Stimulated activated memory B cell treated with anti-CD40 and anti-IgM and Interleukin-4, amounts not matched to agents 10 μg/mL and 1 μg/mL and 100 μg/mL, for 72 hours (primary cell): ENCODE data around the gene RAPGEF2.

Source experiments
- ATAC-seq: fragments of 150-1000 bp; cut with Tn5 transposase; 2 replicates; pipeline ENCODE4 v1.10.0; 2021
- H3K27ac Mint-ChIP-seq: one replicate; pipeline ENCODE4 v1.8.0; 2022; ENCODE audit warnings: mild to moderate bottlenecking, mixed read lengths
- H3K27me3 Mint-ChIP-seq: one replicate; pipeline ENCODE4 v1.8.0; 2022; ENCODE audit warnings: mixed read lengths
- H3K36me3 Mint-ChIP-seq: one replicate; pipeline ENCODE4 v1.8.0; 2022; ENCODE audit warnings: mixed read lengths
- H3K4me1 Mint-ChIP-seq: one replicate; pipeline ENCODE4 v1.8.0; 2022; ENCODE audit warnings: mixed read lengths
- H3K4me3 Mint-ChIP-seq: one replicate; pipeline ENCODE4 v1.8.0; 2022; ENCODE audit warnings: mild to moderate bottlenecking, moderate library complexity, mixed read lengths
- H3K9me3 Mint-ChIP-seq: one replicate; pipeline ENCODE4 v1.8.0; 2022; ENCODE audit warnings: mixed read lengths

Gene RAPGEF2

DNA sequence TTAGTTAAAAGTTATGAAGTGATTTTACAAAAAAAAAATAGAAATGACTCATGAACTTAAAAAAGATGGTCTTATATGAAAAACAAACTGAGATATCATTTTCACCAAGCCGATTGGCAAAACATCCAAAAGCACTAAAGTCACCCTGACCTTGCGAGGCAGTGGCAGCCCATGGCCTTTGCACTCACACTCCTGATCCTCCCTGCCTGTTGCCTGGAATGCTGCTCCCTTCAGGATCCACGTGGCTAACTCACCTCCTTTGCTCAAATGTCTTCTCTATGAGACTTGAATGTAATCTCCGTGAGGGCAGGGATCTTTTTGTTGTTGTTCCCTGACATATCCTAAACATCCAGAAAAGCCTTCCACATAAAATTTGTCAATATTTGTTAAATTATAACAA lies 106.4 kb downstream of the RAPGEF2 start:
- no peak overlapping the region for H3K27ac Mint-ChIP-seq
- H3K36me3 Mint-ChIP-seq = peaks cover 6% of the 10 kb centered on the region
- no peak for ATAC-seq
- H3K4me3 Mint-ChIP-seq = no peak overlapping the region
- H3K9me3 Mint-ChIP-seq = no peaks in the 10 kb centered on the region
- peaks cover 17% of the 10 kb centered on the region for H3K4me1 Mint-ChIP-seq
- H3K27me3 Mint-ChIP-seq = no peaks in the 10 kb centered on the region

DNA sequence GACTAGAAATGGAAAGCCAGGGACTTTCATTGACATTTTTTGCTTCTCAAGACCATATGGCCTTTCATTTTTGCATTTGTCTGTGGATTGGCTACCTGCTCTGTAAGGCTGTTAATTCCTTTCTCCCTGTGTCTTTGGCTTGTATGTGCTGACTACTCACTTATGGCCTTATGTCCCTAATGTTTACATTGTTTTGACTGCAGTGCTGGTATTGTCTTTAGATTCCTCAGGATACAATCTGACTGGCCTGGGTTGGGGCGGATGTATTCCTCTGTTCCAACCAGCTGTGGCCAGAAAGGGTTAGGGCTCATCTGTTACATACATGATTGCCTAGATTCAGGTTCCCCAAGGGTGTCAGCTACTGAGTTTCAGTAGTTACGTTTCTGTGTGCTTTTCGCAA lies 108.1 kb downstream of the RAPGEF2 start:
- Mint-ChIP-seq H3K4me3 (no peak overlapping the region), H3K36me3 (peaks cover 6% of the 10 kb centered on the region), H3K9me3 (no peaks in the 10 kb centered on the region), H3K27me3 (no peaks in the 10 kb centered on the region), H3K4me1 (peaks cover 10% of the 10 kb centered on the region), H3K27ac (no peak overlapping the region)
- no peak for ATAC-seq

DNA sequence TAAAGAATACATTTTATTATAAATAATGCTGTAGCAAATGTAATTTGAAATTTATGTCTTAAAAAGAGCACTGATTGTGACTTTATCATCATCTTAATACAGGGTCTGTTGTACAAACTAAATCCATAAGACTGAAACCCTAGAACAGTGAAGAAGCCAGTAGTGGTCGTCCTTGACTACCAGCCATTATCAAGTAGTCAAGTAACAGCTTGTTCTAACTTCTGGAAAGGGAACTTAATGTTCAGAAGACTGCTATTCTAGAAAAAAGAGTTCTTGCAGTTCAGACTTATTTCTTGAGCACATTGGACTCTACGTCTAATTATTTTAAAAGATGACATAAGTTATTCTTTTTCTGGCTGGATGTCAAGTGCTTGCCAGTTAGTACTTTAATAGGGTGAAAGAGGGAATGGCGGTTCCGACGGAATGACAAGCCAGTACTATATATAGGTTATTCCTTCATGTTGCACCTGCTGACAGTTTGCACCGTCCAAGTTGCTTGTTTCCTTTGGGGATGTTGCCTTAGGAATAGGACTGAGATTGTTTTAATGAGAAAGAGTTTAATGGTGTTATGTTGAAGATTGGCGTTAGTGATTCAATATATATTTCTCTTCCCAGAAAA lies 109.9 kb downstream of the RAPGEF2 start:
- ATAC-seq = no peak
- Mint-ChIP-seq H3K36me3 (peaks cover 6% of the 10 kb centered on the region), H3K9me3 (no peaks in the 10 kb centered on the region), H3K27me3 (no peaks in the 10 kb centered on the region), H3K4me3 (no peak overlapping the region), H3K27ac (no peak overlapping the region), H3K4me1 (no peaks in the 10 kb centered on the region)

DNA sequence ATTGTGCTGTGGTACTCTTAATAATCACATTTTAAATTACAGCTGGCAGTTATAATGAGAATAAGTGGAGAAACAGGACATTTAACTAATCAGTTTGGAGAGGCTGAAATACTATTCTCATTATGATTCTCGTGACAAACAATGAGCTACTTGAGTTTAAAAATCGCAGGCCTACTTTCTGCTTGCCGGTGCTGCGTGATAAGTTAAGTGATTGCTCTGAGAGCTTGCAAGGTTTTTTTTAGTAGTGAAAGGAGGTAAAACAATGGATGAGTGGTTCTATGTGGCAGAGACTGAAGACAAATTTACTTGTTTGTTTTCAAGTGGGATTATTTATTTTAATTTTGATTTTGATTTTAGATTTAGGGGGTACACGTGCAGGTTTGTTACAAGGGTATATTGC lies 114.0 kb downstream of the RAPGEF2 start:
- Mint-ChIP-seq H3K27me3 (no peaks in the 10 kb centered on the region), H3K27ac (no peak overlapping the region), H3K4me1 (no peaks in the 10 kb centered on the region), H3K9me3 (no peaks in the 10 kb centered on the region), H3K36me3 (peaks cover 6% of the 10 kb centered on the region), H3K4me3 (no peak overlapping the region)
- ATAC-seq = no peak

DNA sequence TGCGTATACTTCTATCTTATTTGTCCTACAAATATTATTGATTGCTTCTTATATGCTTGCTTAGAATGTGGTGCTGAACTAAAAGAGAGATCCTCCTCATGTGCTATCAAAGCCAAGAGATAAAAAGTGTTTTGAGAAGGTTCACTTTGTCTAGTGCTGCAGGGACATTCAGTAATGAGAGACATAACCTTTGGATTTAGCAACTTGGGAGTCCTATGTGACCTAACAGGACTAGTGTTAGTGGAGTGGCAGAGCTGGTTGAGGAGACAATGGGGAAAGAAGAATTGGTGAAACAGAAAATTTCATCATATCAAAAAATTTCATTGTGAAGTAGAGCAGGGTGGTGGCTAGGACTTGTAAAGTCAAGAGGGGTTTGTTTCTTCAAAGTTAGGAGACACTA lies 117.0 kb downstream of the RAPGEF2 start:
- no peak for ATAC-seq
- peaks cover 5% of the 10 kb centered on the region for H3K4me1 Mint-ChIP-seq
- no peaks in the 10 kb centered on the region for H3K27me3 Mint-ChIP-seq
- peaks cover 11% of the 10 kb centered on the region for H3K36me3 Mint-ChIP-seq
- H3K4me3 Mint-ChIP-seq = no peak overlapping the region
- no peaks in the 10 kb centered on the region for H3K9me3 Mint-ChIP-seq
- no peak overlapping the region for H3K27ac Mint-ChIP-seq

DNA sequence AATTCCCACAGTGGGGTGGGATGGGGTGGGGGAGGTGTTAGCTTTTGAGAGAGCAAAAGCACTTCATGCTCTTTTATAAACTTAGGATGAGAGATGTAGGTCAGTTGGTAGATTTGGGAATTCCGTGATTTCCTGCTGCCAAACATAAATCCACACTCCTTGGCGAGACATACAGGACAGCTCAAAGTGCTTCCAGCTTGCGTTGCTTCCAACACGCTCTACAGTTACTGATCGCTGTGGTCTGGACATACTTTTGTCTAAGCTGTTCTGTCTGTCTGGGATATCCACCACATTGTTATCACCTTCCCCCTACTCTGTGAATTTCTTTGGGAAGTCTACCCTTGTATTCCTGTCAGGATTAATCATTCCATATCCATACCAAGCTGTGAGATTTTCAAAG lies 117.5 kb downstream of the RAPGEF2 start:
- Mint-ChIP-seq H3K4me1 (peaks cover 7% of the 10 kb centered on the region), H3K4me3 (no peak overlapping the region), H3K9me3 (no peaks in the 10 kb centered on the region), H3K27me3 (no peaks in the 10 kb centered on the region), H3K36me3 (peaks cover 12% of the 10 kb centered on the region), H3K27ac (no peak overlapping the region)
- no peak for ATAC-seq

DNA sequence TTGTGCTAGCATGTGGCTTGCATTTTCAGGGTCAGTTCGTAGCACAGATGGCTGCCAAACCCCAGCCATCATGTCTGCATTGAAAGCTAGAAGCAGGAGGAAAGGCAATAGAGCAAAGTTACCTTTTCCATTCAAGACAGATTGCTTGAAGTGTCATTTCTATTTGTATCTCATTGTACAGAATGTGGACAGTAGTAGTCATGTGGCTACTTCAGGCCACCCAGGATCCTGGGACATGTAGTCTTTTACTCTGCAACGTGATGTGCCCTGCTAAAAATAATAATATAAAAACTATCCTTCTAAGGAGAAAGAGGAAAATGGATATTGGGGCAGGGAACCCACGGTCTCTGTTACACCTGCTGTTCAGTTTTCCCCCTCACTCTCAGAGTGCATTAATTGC lies 118.4 kb downstream of the RAPGEF2 start:
- H3K36me3 Mint-ChIP-seq = peaks cover 12% of the 10 kb centered on the region
- no peak for ATAC-seq
- H3K27me3 Mint-ChIP-seq = no peaks in the 10 kb centered on the region
- H3K4me3 Mint-ChIP-seq = no peak overlapping the region
- no peak overlapping the region for H3K27ac Mint-ChIP-seq
- H3K4me1 Mint-ChIP-seq = peaks cover 7% of the 10 kb centered on the region
- no peaks in the 10 kb centered on the region for H3K9me3 Mint-ChIP-seq

DNA sequence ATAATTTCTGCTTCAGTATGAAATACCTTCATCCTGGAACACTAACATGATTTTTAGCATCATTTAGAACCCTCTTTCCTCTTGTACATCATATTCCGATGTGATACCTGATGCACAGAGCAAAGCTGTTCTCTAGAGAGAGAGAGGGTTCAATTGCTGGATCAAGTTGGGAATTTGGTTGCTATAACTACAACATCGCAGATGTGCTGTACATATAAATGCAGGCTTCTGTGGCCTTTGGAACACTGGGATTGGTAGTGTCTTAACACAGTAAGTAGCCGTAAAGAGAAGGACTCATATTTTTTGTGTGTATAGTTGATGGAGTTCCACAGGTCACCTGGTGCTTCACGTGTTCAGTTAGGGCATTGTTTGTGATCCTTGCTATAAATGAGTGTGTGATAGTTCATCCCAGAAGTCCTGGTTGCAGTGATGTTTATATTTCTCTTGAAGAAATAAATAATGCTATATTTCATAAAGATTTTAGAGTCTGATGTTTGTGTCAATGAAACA lies 119.2 kb downstream of the RAPGEF2 start:
- Mint-ChIP-seq H3K27ac (no peak overlapping the region), H3K9me3 (no peaks in the 10 kb centered on the region), H3K36me3 (peaks cover 12% of the 10 kb centered on the region), H3K4me3 (no peak overlapping the region), H3K27me3 (no peaks in the 10 kb centered on the region), H3K4me1 (peaks cover 7% of the 10 kb centered on the region)
- ATAC-seq = no peak

DNA sequence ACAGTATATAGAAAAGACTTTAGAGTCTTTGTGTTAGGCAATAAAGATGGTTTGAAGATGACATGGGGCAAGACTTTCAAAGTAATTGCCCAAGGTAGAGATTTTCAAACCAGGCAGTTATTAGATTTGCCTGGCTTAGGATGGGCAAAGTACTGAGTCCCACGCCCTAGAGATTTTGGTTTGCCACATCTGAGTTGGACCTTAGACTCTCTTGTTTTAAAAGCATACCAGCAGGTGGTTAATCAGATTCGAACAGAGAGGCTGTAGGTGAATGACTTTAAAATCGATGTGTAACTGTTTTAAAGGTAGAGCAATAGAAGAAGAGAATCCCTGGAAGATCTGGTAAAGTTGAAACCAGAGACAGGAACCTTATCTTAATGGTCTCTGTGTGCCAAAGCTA lies 121.5 kb downstream of the RAPGEF2 start:
- no peaks in the 10 kb centered on the region for H3K9me3 Mint-ChIP-seq
- no peak overlapping the region for H3K27ac Mint-ChIP-seq
- peaks cover 12% of the 10 kb centered on the region for H3K36me3 Mint-ChIP-seq
- ATAC-seq = no peak
- peaks cover 12% of the 10 kb centered on the region for H3K4me1 Mint-ChIP-seq
- no peak overlapping the region for H3K4me3 Mint-ChIP-seq
- no peaks in the 10 kb centered on the region for H3K27me3 Mint-ChIP-seq

DNA sequence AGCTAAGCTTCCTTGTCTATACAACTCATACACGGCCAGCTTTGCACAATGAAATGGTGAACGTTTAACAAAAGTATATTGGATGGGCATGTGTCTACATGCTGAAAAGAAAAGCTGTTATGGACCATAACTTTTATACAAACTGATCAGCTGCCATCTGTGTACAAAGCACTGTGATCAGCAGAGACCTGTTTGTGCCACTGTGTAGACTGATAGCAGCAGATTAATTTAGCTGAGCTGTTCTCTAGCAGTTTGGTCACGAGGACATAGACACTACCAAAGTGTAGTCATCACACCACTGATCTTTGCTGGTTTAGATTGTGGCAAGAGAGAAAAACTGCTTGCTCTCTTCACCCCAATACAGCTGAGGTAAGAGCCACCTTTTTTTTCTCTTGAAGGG lies 124.5 kb downstream of the RAPGEF2 start:
- Mint-ChIP-seq H3K36me3 (peaks cover 6% of the 10 kb centered on the region), H3K4me1 (peaks cover 13% of the 10 kb centered on the region), H3K4me3 (no peak overlapping the region), H3K27me3 (no peaks in the 10 kb centered on the region), H3K9me3 (no peaks in the 10 kb centered on the region), H3K27ac (no peak overlapping the region)
- no peak for ATAC-seq

DNA sequence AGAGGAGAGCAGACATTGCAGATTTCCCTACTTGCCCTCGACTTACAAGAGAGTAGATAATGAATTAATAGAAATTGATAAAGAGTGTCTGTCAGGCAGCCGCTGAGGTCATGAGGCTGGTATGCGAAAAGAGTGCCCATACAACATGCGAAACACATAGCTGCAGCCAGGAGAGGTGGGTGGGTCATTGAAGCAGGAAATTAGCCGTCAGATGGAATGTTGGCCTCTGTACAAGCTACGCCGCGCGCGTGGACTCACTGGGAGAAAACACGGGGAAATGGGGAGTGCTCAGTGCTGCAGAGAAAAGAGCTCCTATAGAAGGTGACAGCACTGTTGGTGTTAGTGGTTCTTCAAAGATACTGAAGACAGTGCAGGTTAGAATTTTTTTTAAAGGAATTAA lies 125.1 kb downstream of the RAPGEF2 start:
- no peak for ATAC-seq
- Mint-ChIP-seq H3K4me3 (no peak overlapping the region), H3K27me3 (no peaks in the 10 kb centered on the region), H3K9me3 (no peaks in the 10 kb centered on the region), H3K27ac (no peak overlapping the region), H3K36me3 (peaks cover 6% of the 10 kb centered on the region), H3K4me1 (peaks cover 19% of the 10 kb centered on the region)

DNA sequence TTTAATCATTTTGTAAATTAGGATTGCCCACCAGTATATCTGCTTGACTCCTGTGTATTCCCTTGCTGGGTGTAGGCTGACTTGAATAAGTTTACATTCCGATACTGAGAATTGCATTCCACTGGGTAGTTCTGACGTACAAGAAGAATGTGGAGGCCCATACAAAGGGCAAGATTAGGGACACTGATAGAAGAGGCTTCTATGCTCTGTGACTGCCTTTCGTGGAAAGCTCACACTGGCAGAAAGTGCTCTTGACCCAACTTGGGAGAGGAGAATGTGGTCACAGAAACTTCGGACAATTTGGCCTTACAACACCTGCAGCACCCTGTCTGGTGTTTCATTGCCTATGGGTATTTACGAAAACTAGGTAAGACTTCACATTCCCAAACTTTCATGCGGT lies 126.3 kb downstream of the RAPGEF2 start:
- Mint-ChIP-seq H3K4me3 (no peak overlapping the region), H3K36me3 (peaks cover 11% of the 10 kb centered on the region), H3K27ac (no peak overlapping the region), H3K9me3 (no peaks in the 10 kb centered on the region), H3K27me3 (no peaks in the 10 kb centered on the region), H3K4me1 (peaks cover 25% of the 10 kb centered on the region)
- no peak for ATAC-seq

DNA sequence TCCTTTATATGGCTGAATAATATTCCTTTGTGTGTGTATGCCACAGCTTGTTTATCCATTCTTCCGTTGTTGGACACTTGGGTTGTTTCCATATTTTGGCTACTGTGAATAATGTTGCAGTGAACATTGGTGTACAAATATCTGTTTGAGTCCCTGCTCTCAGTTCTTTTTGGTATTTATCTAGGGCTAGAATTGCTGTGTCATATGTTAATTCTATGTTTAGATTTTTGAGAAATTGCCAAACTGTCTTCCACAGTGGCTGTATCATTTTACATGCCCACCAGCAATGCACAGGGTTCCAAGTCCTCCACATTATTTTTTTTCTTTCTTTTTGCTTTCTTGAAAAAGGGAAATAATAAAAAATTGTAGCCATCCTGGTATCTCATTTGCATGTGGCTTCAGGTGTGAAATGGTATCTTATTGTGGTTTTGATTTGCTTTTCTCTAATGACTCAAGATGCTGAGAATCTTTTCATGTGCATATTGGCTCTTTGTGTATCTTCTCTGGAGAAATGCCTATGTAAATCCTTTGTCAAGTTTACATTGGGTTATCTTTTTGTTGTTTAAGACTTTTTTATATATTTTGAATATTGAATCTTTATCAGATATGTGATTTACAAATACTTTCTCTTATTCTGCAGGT lies 129.7 kb downstream of the RAPGEF2 start:
- no peak for ATAC-seq
- H3K27ac Mint-ChIP-seq = no peak overlapping the region

DNA sequence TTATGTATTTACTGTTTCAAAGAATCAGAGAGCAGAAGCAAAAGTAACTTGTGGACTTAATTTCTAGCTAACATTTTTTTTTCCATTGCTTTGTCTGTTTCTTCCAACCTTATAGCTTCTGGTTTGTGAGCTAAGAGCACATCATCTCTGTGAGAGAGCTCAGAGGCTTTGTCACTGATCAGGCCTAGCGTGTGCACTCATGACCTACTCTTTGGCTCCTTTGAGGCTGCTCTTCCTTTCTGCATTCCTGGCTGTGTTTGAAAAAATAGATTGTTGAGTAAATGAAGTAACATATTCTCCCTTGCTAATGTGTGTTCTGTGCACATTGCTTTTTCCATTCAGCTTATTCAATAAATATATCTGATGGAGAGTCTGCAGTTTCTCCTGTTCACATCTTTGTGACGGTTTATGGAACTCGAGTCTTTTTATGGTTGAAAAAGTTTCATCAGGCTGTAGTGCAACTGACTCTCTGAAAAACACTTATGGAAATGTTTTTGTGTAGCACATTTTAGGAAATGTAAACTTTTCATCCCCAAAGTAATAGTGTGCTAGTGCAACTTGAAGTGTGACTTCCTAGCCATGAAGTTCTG lies 133.0 kb downstream of the RAPGEF2 start:
- H3K27me3 Mint-ChIP-seq = no peaks in the 10 kb centered on the region

More for the DNA sequence above, 129.7 kb downstream of the RAPGEF2 start:
- Mint-ChIP-seq H3K27me3 (no peaks in the 10 kb centered on the region), H3K36me3 (peaks cover 5% of the 10 kb centered on the region), H3K9me3 (no peaks in the 10 kb centered on the region), H3K4me1 (peaks cover 18% of the 10 kb centered on the region), H3K4me3 (no peak overlapping the region)

DNA sequence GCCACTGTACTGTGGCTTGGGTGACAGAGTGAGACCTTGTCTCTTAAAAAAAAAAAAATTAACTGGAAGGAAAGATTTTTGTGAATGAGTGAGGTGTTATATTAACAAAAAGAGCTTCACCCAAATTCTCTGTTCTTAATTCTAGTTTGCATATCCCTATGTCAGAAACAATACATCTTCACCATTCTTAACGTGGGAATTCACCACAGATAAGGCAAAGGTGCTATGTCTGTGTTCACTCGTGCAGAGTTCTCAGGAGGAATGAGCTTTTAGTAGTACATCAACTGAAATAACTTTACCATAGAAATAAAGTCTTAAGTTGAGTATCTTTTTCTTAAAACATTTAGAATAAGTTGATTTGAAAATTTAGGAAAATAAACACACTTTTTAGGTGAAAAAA lies 135.1 kb downstream of the RAPGEF2 start:
- no peaks in the 10 kb centered on the region for H3K27me3 Mint-ChIP-seq
- no peak for ATAC-seq

More for the DNA sequence above, 133.0 kb downstream of the RAPGEF2 start:
- no peak for ATAC-seq
- Mint-ChIP-seq H3K4me1 (peaks cover 13% of the 10 kb centered on the region), H3K27ac (no peak overlapping the region), H3K9me3 (no peaks in the 10 kb centered on the region), H3K36me3 (peaks cover 7% of the 10 kb centered on the region), H3K4me3 (no peak overlapping the region)

DNA sequence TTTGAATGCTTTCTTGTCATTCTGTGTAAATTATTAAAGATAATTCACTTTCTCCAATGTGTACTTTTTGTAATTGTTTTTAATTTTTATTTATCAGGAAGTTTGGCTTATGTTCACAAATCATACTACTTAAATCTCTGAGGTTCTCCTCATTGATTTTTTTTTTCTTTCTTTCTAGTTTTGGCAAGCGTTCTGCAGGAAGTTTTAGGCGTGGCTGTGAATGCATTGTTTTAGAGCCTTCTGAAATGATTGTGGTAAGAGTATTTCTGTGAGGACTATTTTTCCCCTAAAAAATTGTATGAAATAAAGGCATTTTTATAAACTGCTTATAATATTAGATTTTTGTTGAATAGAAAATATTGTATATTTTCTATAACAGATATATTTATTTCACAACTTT lies 135.8 kb downstream of the RAPGEF2 start:
- ATAC-seq = no peak
- Mint-ChIP-seq H3K9me3 (no peaks in the 10 kb centered on the region), H3K4me1 (no peaks in the 10 kb centered on the region), H3K36me3 (peaks cover 5% of the 10 kb centered on the region), H3K27ac (no peak overlapping the region), H3K4me3 (no peak overlapping the region), H3K27me3 (no peaks in the 10 kb centered on the region)

More for the DNA sequence above, 135.1 kb downstream of the RAPGEF2 start:
- Mint-ChIP-seq H3K36me3 (peaks cover 9% of the 10 kb centered on the region), H3K9me3 (no peaks in the 10 kb centered on the region), H3K4me1 (peaks cover 5% of the 10 kb centered on the region), H3K27ac (no peak overlapping the region), H3K4me3 (no peak overlapping the region)
